ENCODE data around the gene ZNF853.

The ZNF853 gene

GRCh38 chr7:6637544-6638229, 22.3 kb downstream of the ZNF853 start:
- DNase-seq: peak; percentile 25 to 41

- no peak for DNase-seq
Observed at GRCh38 chr7:6639032-6639431, 23.6 kb downstream of the ZNF853 start.

- no peak for DNase-seq
Observed at GRCh38 chr7:6639627-6640026, 24.2 kb downstream of the ZNF853 start.

GRCh38 chr7:6640246-6640721, 24.9 kb downstream of the ZNF853 start:
- peak; percentile 33 to 39 for DNase-seq

GRCh38 chr7:6641305-6642035, 26.1 kb downstream of the ZNF853 start:
- DNase-seq: no peak

GRCh38 chr7:6642239-6642839, 26.9 kb downstream of the ZNF853 start:
- no peak for DNase-seq

- no peak for DNase-seq
Observed at GRCh38 chr7:6642861-6643640, 27.6 kb downstream of the ZNF853 start.

GRCh38 chr7:6643915-6644625, 28.7 kb downstream of the ZNF853 start:
- DNase-seq: no peak

GRCh38 chr7:6644728-6645127, 29.3 kb downstream of the ZNF853 start:
- no peak for DNase-seq

GRCh38 chr7:6646465-6646864, 31.1 kb downstream of the ZNF853 start:
- no peak for DNase-seq

- DNase-seq: no peak
Observed at GRCh38 chr7:6647080-6647479, 31.7 kb downstream of the ZNF853 start.

- no peak for DNase-seq
Observed at GRCh38 chr7:6647541-6647940, 32.1 kb downstream of the ZNF853 start.

- no peak for DNase-seq
Observed at GRCh38 chr7:6648066-6648814, 32.8 kb downstream of the ZNF853 start.

- DNase-seq: no peak
Observed at GRCh38 chr7:6648815-6649104, 33.4 kb downstream of the ZNF853 start.

GRCh38 chr7:6649241-6649961, 34.0 kb downstream of the ZNF853 start:
- no peak for DNase-seq

- no peak for DNase-seq
Observed at GRCh38 chr7:6650086-6650485, 34.7 kb downstream of the ZNF853 start.

- no peak for DNase-seq
Observed at GRCh38 chr7:6650521-6651011, 35.2 kb downstream of the ZNF853 start.

GRCh38 chr7:6651851-6652445, 36.5 kb downstream of the ZNF853 start:
- DNase-seq: no peak

GRCh38 chr7:6652446-6653011, 37.1 kb downstream of the ZNF853 start:
- no peak for DNase-seq
